PFSK-1 (cell line): ENCODE results near the gene HBS1L.

ENCODE experiments used
- POLR2AphosphoS5 ChIP-seq: IDR thresholded peaks from 2 replicates; pipeline ENCODE4 v1.6.1; 2012; ENCODE audit warnings: low read depth, mild to moderate bottlenecking, control low read depth, low read length, moderate library complexity
- REST ChIP-seq, 2 experiments: IDR thresholded peaks; 2 replicates each; pipeline versions ENCODE4 v1.6.1 to v1.8.0; 2011 to 2012; ENCODE audit warnings: low read depth in 2 of 2, low read length in 2 of 2, control low read depth in 1 of 2, inconsistent platforms in 1 of 2, mild to moderate bottlenecking in 1 of 2, moderate library complexity in 1 of 2; ENCODE audit not compliant: insufficient read depth in 1 of 2
- SIN3A ChIP-seq: IDR thresholded peaks from 2 replicates; pipeline ENCODE4 v1.6.1; 2012; ENCODE audit warnings: mild to moderate bottlenecking, low read length, moderate library complexity, borderline replicate concordance; ENCODE audit not compliant: insufficient read depth
- TAF1 ChIP-seq: IDR thresholded peaks from 2 replicates; pipeline ENCODE4 v1.6.1; 2012; ENCODE audit warnings: low read length, control low read depth, borderline replicate concordance; ENCODE audit not compliant: insufficient read depth

DNA sequence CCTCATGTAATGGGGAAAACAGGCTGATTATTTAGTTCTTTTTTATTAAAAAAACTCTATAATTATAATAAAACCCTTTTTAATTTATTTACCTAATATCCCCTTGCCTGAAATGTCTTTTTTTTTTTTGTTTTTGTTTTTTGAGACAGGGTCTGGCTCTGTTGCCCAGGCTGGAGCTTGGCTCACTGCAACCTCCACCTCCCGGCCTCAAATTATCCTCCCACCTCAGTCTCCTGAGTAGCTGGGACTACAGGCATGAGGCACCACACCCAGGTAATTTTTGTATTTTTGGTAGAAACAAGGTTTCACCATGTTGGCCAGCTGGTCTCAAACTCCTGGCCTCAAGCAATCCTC is 30.3 kb upstream of the HBS1L start:
- no peak for TF ChIP-seq REST (IDR thresholded peaks at IDR 0.05; ENCODE audit: insufficient read depth in 1 of 2, low read depth in 2 of 2, low read length in 2 of 2)
- TF ChIP-seq POLR2AphosphoS5: no peak
- TF ChIP-seq TAF1: no peak
- TF ChIP-seq SIN3A: no peak
